GM12878 (cell line): Measurements from ENCODE around the gene KCND2. TPM values are rescaled to one million over a fixed set of nuclear protein-coding genes. Genes with fewer than 3 reads are reported as not detected.

ENCODE experiments used
- CEBPZ ChIP-seq: fragments of 150-350 bp; IDR thresholded peaks from 2 replicates; pipeline ENCODE4 v1.6.1; 2016; ENCODE audit warnings: low read depth, low read length
- GABPA ChIP-seq: IDR thresholded peaks from 2 replicates; pipeline ENCODE4 v1.6.1; 2014; ENCODE audit warnings: antibody characterized with exemption, low read depth, mild to moderate bottlenecking, inconsistent platforms
- PRDM15 ChIP-seq: fragments of 450-650 bp; formaldehyde crosslinking; IDR thresholded peaks from 2 replicates; pipeline ENCODE4 v1.4.0; 2020; ENCODE audit warnings: mild to moderate bottlenecking, moderate library complexity
- RUNX3 ChIP-seq: IDR thresholded peaks from 2 replicates; pipeline ENCODE4 v1.6.1; 2012; ENCODE audit warnings: low read length, inconsistent platforms
- ZNF274 ChIP-seq: IDR thresholded peaks from one replicate; pipeline ENCODE4 v1.8.0; 2011; ENCODE audit not compliant: insufficient read length, insufficient read depth
- polyA plus RNA-seq, 11 experiments: library from polyadenylated mRNA; depleted of rRNA in 4 of 11; unstranded in 6 of 11; stranded (reverse) in 5 of 11; fragments of >200 nt; fragmentation: Nextera tagmentation in 4 of 11; fragmentation: Illumina TruSeq in 1 of 11; extraction: Ambion mirVana in 4 of 11; extraction: Trizol in 1 of 11; gene quantifications; 1 replicate in 1 of 11; 2 replicates in 10 of 11; pipeline versions ENCODE4 v1.2.1 to v1.2.3, GENCODE V29; 2011 to 2016; ENCODE audit warnings: inconsistent platforms in 2 of 11, missing spikeins in 2 of 11, low read depth in 1 of 11
- total RNA-seq, 4 experiments: library from RNA; depleted of rRNA in 3 of 4; stranded (reverse); fragments of >200 nt in 3 of 4; fragmentation: Illumina TruSeq in 1 of 4; extraction: Trizol in 1 of 4; gene quantifications; 2 replicates each; pipeline versions ENCODE4 v1.2.1 to v1.2.3, GENCODE V29; 2013 to 2021

KCND2 gene
- total and polyA plus RNA-seq, 10 of the 15 experiments (the other 5 are each of a cell fraction or from before 2014, with no cell fraction given): 3.6 to 22.3 (median 6.3) TPM

GRCh38 chr7:120394595-120394994 is 121.6 kb downstream of the KCND2 start (continued):
- TF ChIP-seq CEBPZ (0 out of 2 replicates have a peak, but pooled peaks have one; percentile 1), GABPA (0 out of 2 replicates have a peak, but pooled peaks have one; percentile 6), PRDM15 (peak; percentile 83), RUNX3 (peak; percentile 67), ZNF274 (no peak)
